Posterior cingulate gyrus (tissue), 11 donors: ENCODE results near the gene FIGN.

ENCODE experiments used
- DNase-seq, 10 donors: peaks; one replicate each; pipeline versions ENCODE4 v3.0.0 to v3.0.0-alpha.2; 2020 to 2021; ENCODE audit warnings: mixed read lengths in 3 of 10
- intact Hi-C: fragments of 100-400 bp; cut with DNase I; formaldehyde crosslinking; loops from one replicate; pipeline ENCODE4 v1.15.1; 2023

Gene FIGN

GRCh38 chr2:163591461-163591860, 144.3 kb downstream of the FIGN start:
- DNase-seq: no peak
- intact Hi-C loops: no loop called here

DNA sequence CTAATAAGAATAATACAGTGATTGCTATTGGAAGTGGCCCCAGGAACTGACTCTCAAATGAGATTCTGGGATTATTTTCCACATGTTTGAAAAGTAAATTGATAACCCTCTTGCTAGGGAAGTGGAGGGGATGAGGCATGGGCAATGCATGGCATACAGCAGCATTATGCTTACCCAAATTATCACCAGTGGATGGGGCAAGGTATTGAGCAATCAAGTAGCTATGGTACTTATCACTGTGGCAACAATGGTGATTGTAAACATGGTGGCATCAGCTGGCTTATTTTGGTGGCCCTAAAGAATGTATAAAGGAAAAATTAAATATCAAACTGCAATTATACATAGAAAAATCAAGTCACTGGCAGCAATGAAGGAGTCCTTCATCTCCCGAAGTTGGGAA, 155.1 kb downstream of the FIGN start:
- no peak for DNase-seq
- intact Hi-C loops: no loop called here

GRCh38 chr2:163574309-163574708, 161.5 kb downstream of the FIGN start:
- intact Hi-C loops: no loop called here
- DNase-seq: no peak

- DNase-seq: no peak
- intact Hi-C loops: no loop called here
Observed at GRCh38 chr2:163573652-163574051, 162.2 kb downstream of the FIGN start.

DNA sequence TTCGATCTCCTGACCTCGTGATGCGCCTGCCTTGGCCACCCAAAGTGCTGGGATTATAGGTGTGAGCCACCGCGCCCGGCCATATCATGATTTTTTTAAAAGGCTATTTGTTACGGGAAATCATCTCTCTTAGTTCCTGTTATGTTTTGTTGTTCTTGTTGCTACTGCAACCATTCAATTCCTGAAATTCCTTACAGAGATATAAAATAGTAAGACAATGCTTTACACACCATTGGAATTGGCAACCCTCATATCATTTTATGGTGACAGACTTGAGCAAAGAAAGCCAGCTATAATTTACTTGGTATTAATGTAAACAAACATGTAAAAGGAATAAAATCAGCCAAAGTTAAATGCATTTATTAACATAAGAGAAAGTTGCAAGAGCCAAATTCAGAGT, 163.0 kb downstream of the FIGN start:
- DNase-seq: no peak
- intact Hi-C loops: no loop called here

- intact Hi-C loops: no loop called here
Observed at GRCh38 chr2:163571423-163572102, 164.2 kb downstream of the FIGN start.

DNA sequence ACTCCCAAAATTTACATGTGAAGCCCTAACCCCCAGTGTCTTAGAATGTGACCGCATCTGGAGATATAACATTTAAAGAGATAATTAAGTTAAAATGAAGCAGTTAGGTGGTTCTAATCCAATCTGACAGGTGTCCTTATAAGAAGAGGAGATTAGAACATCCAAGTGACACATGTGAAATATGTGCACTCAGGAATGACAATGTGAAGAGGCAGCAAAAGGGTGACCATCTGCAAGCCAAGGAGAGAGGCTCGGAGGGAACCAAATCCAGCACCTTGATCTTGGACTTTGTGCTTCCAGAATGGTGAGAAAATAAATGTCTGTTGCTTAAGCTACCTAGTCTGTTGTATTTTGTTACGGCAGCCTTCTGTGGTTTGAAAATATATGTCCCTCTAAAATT, 165.4 kb downstream of the FIGN start:
- intact Hi-C loops: no loop called here
- DNase-seq: no peak

More at GRCh38 chr2:163571423-163572102, 164.2 kb downstream of the FIGN start:
- DNase-seq: no peak

DNA sequence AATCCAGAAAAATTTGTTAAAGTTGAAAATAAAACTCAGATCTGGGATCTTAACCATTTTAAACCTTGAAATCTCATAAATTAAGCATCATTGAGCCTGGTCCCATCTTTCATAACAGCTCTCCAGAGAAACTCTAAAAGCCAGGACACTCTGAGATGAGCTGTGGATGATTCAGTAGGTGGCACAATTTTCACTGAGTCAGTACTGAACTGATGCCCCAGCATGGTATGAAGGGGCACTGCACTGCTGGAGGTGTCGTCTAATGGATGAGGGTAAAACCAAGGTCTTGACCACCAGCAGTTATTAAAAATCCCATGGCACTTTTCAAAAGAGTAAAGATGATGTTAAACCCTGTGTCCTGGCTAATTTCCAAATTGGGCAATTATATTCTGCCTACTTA, 170.6 kb downstream of the FIGN start:
- DNase-seq: no peak

DNA sequence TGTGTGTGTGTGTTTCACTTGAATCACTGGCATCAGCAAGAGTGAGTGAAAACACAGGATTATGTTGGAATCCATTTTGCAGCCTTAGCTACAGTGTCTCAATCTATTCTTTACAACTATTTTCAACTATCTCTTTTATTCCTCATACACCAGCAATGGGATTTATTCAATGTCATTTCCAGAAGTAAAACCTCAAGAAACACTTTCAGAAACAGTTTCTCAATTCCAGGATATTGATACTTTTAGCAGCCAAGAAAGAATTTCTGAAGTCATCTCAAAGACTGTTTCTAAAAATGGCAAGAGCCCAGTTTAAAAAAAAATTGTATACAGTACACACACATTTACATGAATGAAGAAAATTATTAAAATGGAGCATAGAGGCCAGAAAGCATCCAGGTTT, 171.6 kb downstream of the FIGN start:
- intact Hi-C loops: no loop called here
- no peak for DNase-seq

More for the DNA sequence above, 170.6 kb downstream of the FIGN start:
- intact Hi-C loops: no loop called here

DNA sequence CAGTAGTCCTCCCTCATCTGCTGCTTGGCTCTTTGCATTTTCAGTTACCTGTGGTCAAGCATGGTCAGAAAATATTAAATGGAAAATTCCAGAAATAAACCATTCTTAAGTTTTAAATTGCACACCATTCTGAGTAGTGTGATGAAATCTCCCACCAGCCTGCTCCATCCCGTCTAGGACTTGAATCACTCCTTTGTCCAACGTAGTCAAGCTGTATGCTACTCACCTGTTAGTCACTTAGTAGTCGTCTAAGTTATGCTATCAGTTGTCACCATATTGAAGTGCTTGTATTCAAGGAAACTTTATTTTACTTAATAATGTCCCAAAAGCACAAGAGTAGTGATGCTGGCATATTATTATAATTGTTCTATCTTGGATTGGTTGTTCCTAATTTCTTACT, 172.5 kb downstream of the FIGN start:
- peak in 1 of 10 donors; percentile 18 for DNase-seq

GRCh38 chr2:163558251-163559021, 177.4 kb downstream of the FIGN start:
- intact Hi-C loops: no loop called here
- no peak for DNase-seq

More for the DNA sequence above, 172.5 kb downstream of the FIGN start:
- intact Hi-C loops: no loop called here

DNA sequence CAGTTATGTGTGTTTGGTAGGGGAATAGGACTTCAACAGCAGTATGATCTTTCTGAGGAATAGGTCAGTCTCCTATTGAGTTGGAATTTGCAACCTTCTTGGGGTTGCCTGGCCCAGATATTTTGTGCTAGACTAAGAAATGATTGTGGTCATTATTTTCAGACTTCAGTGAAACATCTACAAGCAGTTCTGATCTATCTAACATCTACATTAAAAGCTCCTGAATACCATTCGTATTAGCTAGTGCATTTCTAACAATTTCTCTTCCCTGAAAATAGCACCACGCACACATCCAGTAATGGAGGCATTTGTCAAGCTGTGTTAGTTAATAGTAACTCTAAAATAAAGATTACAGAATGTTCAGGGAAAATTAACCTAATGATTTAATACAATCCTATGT, 179.3 kb downstream of the FIGN start:
- DNase-seq: no peak
- intact Hi-C loops: no loop called here

- intact Hi-C loops: no loop called here
Observed at GRCh38 chr2:163554864-163555263, 180.9 kb downstream of the FIGN start.

GRCh38 chr2:163553601-163554000, 182.2 kb downstream of the FIGN start:
- DNase-seq: no peak
- intact Hi-C loops: no loop called here

More at GRCh38 chr2:163554864-163555263, 180.9 kb downstream of the FIGN start:
- no peak for DNase-seq

DNA sequence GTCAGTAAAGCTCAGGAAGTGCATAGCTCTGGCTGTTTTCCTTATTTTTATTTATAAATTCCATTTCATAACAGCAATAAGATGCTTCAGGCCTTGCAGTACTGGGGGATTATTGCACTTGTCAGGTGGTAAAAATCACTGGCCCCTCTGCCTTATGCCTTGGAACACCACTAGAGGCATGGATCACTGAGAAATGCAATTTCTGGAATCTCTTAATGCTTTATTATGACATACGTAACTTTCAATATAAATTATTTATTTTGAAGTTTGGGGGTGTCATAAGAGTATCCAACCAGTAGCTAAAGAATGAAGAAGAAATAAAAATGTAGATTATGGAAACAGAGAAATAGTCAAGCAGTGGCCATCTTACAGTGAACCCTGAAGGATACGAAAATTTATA, 183.1 kb downstream of the FIGN start:
- intact Hi-C loops: no loop called here
- no peak for DNase-seq

- intact Hi-C loops: no loop called here
- DNase-seq: no peak
Observed at GRCh38 chr2:163551616-163552373, 184.0 kb downstream of the FIGN start.

DNA sequence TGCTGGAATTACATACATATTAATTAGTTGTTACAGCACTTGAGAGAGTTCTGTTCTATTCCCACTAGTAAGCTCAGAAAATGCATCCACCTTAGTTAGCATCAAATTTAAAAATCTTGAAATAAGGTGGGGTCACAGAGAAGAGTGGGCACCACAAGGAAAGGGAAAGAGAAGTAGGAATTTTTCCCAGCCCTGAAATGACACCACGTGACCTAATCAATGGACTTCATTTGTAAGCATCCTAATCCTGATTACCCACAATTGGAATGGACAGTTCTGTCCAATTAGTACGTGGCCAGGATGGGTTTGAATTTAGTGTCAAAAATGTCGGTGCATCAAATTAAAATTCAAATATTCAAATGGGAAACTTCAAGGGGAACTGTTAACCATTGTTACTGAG, 186.8 kb downstream of the FIGN start:
- intact Hi-C loops: no loop called here
- DNase-seq: no peak
